ENCODE results near the gene DCLK3. TPM values are rescaled to one million over a fixed set of nuclear protein-coding genes. Genes with fewer than 3 reads are reported as not detected.

DCLK3 gene
- polyA plus RNA-seq, 1 donor (not counting 4 experiments of a cell fraction or from before 2014, with no cell fraction given) = not detected

GRCh38 chr3:36680952-36681351 lies 83.4 kb downstream of the DCLK3 start:
- TF ChIP-seq CTCF (optimal IDR thresholded peaks at IDR 0.05 in 1 of 3, IDR thresholded peaks at IDR 0.05 in 1 of 3, conservative IDR thresholded peaks at IDR 0.05 in 1 of 3; ENCODE audit: extremely low read depth in 1 of 3, insufficient read depth in 2 of 3, low read length in 3 of 3) (no peak), EZH2 (IDR thresholded peaks at IDR 0.05; ENCODE audit: low read length) (no peak)
- DNase-seq (ENCODE audit: low read depth, low spot score) (no peak), FAIRE-seq (no peak)
- Histone ChIP-seq H3K36me3 (ENCODE audit: control insufficient read depth in 2 of 2, extremely low read depth in 1 of 2, insufficient read depth in 2 of 2, low read length in 2 of 2) (no peaks in the 10 kb centered on the region), H3K27me3 (ENCODE audit: control insufficient read depth, extremely low read depth, insufficient read depth, low read length) (no peaks in the 10 kb centered on the region), H3K27ac (ENCODE audit: control insufficient read depth, insufficient read depth, low read length) (no peak overlapping the region), H3K9me3 (ENCODE audit: control insufficient read depth, low read depth, low read length) (no peaks in the 10 kb centered on the region), H3K4me1 (ENCODE audit: control insufficient read depth, extremely low read depth, insufficient read depth, low read length) (peaks cover 27% of the 10 kb centered on the region), H3K79me2 (ENCODE audit: control insufficient read depth, insufficient read depth, low read length) (no peaks in the 10 kb centered on the region), H3K9ac (ENCODE audit: control insufficient read depth, extremely low read depth, insufficient read depth, low read length) (no peak overlapping the region), H4K20me1 (ENCODE audit: control insufficient read depth, extremely low read depth, insufficient read depth, low read length) (no peaks in the 10 kb centered on the region), H3K4me2 (ENCODE audit: control insufficient read depth, extremely low read depth, insufficient read depth, low read depth, low read length) (no peak overlapping the region), H3K9me1 (ENCODE audit: control insufficient read depth, extremely low read depth, insufficient read depth, low read length) (no peaks in the 10 kb centered on the region), H2AFZ (ENCODE audit: control insufficient read depth, low read length) (no peak overlapping the region), H3K4me3 (ENCODE audit: control insufficient read depth in 2 of 3, extremely low read depth in 1 of 3, insufficient read depth in 2 of 3, low read depth in 1 of 3, low read length in 3 of 3) (no peak overlapping the region)
- dilution Hi-C loops (cut with MboI; ENCODE audit: extremely low pct_ligation_motif_present, low sequenced_read_pairs) = loop anchor here (25.0 kb wide), 2 partner anchors 94 to 719 kb away; no protein-coding TSS in a partner anchor

GRCh38 chr3:36679384-36680200 lies 84.8 kb downstream of the DCLK3 start:
- Histone ChIP-seq H4K20me1 (ENCODE audit: control insufficient read depth, extremely low read depth, insufficient read depth, low read length) (no peaks in the 10 kb centered on the region), H3K27ac (ENCODE audit: control insufficient read depth, insufficient read depth, low read length) (peak overlapping the region; percentile 97), H3K9ac (ENCODE audit: control insufficient read depth, extremely low read depth, insufficient read depth, low read length) (peak overlapping the region; percentile 65), H3K4me2 (ENCODE audit: control insufficient read depth, extremely low read depth, insufficient read depth, low read depth, low read length) (peak overlapping the region; percentile 64), H3K4me1 (ENCODE audit: control insufficient read depth, extremely low read depth, insufficient read depth, low read length) (peaks cover 27% of the 10 kb centered on the region), H3K79me2 (ENCODE audit: control insufficient read depth, insufficient read depth, low read length) (no peaks in the 10 kb centered on the region), H3K9me1 (ENCODE audit: control insufficient read depth, extremely low read depth, insufficient read depth, low read length) (no peaks in the 10 kb centered on the region), H2AFZ (ENCODE audit: control insufficient read depth, low read length) (peak overlapping the region; percentile 72), H3K4me3 (ENCODE audit: control insufficient read depth in 2 of 3, extremely low read depth in 1 of 3, insufficient read depth in 2 of 3, low read depth in 1 of 3, low read length in 3 of 3) (peak overlapping the region in 1 of 3 experiments; percentile 33), H3K36me3 (ENCODE audit: control insufficient read depth in 2 of 2, extremely low read depth in 1 of 2, insufficient read depth in 2 of 2, low read length in 2 of 2) (no peaks in the 10 kb centered on the region), H3K27me3 (ENCODE audit: control insufficient read depth, extremely low read depth, insufficient read depth, low read length) (no peaks in the 10 kb centered on the region), H3K9me3 (ENCODE audit: control insufficient read depth, low read depth, low read length) (no peaks in the 10 kb centered on the region)
- dilution Hi-C loops (cut with MboI; ENCODE audit: extremely low pct_ligation_motif_present, low sequenced_read_pairs) = loop anchor here (25.0 kb wide), 2 partner anchors 92 to 717 kb away; no protein-coding TSS in a partner anchor
- DNase-seq (ENCODE audit: low read depth, low spot score) (peak; percentile 79), FAIRE-seq (peak; percentile 75)
- no peak for TF ChIP-seq EZH2 (IDR thresholded peaks at IDR 0.05; ENCODE audit: low read length)
- no peak for TF ChIP-seq CTCF (optimal IDR thresholded peaks at IDR 0.05 in 1 of 3, IDR thresholded peaks at IDR 0.05 in 1 of 3, conservative IDR thresholded peaks at IDR 0.05 in 1 of 3; ENCODE audit: extremely low read depth in 1 of 3, insufficient read depth in 2 of 3, low read length in 3 of 3)

Data from keratinocyte (primary cell).